Glutamatergic neuron (in vitro differentiated cells): Measurements from ENCODE around the gene INPP4B. TPM values are rescaled to one million over a fixed set of nuclear protein-coding genes. Genes with fewer than 3 reads are reported as not detected.

ENCODE experiments used
- DNase-seq: peaks from one replicate; pipeline ENCODE4 v3.0.0; 2022
- H3K27ac Mint-ChIP-seq: one replicate; pipeline ENCODE4 v1.8.0; 2020; ENCODE audit warnings: mild to moderate bottlenecking, mixed read lengths, inconsistent platforms; ENCODE audit not compliant: unreplicated experiment
- H3K27me3 Mint-ChIP-seq: one replicate; pipeline ENCODE4 v1.8.0; 2020; ENCODE audit warnings: mild to moderate bottlenecking, moderate library complexity, mixed read lengths, inconsistent platforms; ENCODE audit not compliant: unreplicated experiment
- H3K36me3 Mint-ChIP-seq: one replicate; pipeline ENCODE4 v1.8.0; 2020; ENCODE audit warnings: mild to moderate bottlenecking, mixed read lengths, inconsistent platforms; ENCODE audit not compliant: unreplicated experiment
- H3K4me1 Mint-ChIP-seq: one replicate; pipeline ENCODE4 v1.8.0; 2020; ENCODE audit warnings: mild to moderate bottlenecking, low read depth, mixed read lengths, inconsistent platforms; ENCODE audit not compliant: unreplicated experiment
- H3K4me3 Mint-ChIP-seq: one replicate; pipeline ENCODE4 v1.8.0; 2020; ENCODE audit warnings: mild to moderate bottlenecking, mixed read lengths, inconsistent platforms; ENCODE audit not compliant: unreplicated experiment
- H3K9me3 Mint-ChIP-seq: one replicate; pipeline ENCODE4 v1.8.0; 2020; ENCODE audit warnings: mild to moderate bottlenecking, moderate library complexity, mixed read lengths, inconsistent platforms; ENCODE audit not compliant: unreplicated experiment
- total RNA-seq: library from RNA; stranded (reverse); fragmentation: NEBNext Ultra II Directional; extraction: Animal tissue kit (Norgen Biotek cat#: 25700); gene quantifications from one replicate; pipeline ENCODE4 v1.2.1, GENCODE V29; 2021; ENCODE audit not compliant: unreplicated experiment
- TF ChIP-seq, protein P1 (sequence below): fragments of 200-600 bp; sonication (generic); IDR thresholded peaks from one replicate; pipeline ENCODE4 v1.5.0; 2021; ENCODE audit not compliant: partially characterized antibody, unreplicated experiment

INPP4B gene
- total RNA-seq, 1 donor from 2014 or later: 2.4 TPM

DNA sequence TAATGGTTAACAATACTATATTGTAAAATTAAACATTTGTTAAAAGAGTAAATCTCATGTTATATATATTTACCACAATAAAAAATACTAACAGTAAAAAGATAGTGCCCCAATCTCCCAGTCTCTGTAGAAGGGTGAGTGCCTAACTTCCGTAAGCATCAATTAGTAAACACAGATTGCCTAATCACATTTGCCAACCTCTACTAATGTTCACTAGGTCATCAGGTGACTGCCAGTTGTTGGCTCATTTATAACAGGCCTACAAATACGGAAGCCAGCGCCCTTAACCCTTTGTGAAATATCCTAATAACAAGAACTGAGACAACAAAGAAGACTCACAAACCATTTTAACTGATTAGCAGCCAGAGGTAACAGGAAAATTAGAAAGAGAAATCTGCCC is 345.1 kb downstream of the INPP4B start:
- no peaks in the 10 kb centered on the region for H3K27me3 Mint-ChIP-seq
- no peak overlapping the region for H3K27ac Mint-ChIP-seq
- no peaks in the 10 kb centered on the region for H3K9me3 Mint-ChIP-seq
- no peaks in the 10 kb centered on the region for H3K36me3 Mint-ChIP-seq
- TF ChIP-seq, protein P1, sequence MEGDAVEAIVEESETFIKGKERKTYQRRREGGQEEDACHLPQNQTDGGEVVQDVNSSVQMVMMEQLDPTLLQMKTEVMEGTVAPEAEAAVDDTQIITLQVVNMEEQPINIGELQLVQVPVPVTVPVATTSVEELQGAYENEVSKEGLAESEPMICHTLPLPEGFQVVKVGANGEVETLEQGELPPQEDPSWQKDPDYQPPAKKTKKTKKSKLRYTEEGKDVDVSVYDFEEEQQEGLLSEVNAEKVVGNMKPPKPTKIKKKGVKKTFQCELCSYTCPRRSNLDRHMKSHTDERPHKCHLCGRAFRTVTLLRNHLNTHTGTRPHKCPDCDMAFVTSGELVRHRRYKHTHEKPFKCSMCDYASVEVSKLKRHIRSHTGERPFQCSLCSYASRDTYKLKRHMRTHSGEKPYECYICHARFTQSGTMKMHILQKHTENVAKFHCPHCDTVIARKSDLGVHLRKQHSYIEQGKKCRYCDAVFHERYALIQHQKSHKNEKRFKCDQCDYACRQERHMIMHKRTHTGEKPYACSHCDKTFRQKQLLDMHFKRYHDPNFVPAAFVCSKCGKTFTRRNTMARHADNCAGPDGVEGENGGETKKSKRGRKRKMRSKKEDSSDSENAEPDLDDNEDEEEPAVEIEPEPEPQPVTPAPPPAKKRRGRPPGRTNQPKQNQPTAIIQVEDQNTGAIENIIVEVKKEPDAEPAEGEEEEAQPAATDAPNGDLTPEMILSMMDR: no peak
- H3K4me3 Mint-ChIP-seq: no peak overlapping the region
- no peak for DNase-seq
- H3K4me1 Mint-ChIP-seq: no peaks in the 10 kb centered on the region

DNA sequence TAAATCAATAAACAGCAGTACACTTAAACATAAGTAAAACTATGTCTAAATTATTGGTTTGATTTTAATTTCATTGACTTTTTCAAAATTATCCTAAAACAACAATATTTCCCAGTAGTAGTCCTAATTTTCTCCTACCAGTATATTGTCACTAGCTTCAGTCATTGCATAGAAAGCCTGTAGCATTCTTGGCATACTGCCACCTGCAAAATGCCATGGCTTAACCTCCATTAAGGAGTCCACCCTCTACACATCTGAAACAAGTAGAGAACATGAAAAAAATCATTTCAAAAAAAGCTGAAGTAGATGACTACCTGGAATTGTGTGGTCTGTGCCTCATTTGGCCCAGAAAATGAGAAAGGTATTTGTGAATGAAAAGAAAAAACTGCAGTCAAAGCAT is 348.5 kb downstream of the INPP4B start:
- H3K27ac Mint-ChIP-seq: no peak overlapping the region
- H3K4me3 Mint-ChIP-seq: no peak overlapping the region
- H3K36me3 Mint-ChIP-seq: no peaks in the 10 kb centered on the region
- TF ChIP-seq, protein P1: no peak
- no peak for DNase-seq
- H3K27me3 Mint-ChIP-seq: no peaks in the 10 kb centered on the region
- H3K4me1 Mint-ChIP-seq: no peaks in the 10 kb centered on the region
- H3K9me3 Mint-ChIP-seq: no peaks in the 10 kb centered on the region

DNA sequence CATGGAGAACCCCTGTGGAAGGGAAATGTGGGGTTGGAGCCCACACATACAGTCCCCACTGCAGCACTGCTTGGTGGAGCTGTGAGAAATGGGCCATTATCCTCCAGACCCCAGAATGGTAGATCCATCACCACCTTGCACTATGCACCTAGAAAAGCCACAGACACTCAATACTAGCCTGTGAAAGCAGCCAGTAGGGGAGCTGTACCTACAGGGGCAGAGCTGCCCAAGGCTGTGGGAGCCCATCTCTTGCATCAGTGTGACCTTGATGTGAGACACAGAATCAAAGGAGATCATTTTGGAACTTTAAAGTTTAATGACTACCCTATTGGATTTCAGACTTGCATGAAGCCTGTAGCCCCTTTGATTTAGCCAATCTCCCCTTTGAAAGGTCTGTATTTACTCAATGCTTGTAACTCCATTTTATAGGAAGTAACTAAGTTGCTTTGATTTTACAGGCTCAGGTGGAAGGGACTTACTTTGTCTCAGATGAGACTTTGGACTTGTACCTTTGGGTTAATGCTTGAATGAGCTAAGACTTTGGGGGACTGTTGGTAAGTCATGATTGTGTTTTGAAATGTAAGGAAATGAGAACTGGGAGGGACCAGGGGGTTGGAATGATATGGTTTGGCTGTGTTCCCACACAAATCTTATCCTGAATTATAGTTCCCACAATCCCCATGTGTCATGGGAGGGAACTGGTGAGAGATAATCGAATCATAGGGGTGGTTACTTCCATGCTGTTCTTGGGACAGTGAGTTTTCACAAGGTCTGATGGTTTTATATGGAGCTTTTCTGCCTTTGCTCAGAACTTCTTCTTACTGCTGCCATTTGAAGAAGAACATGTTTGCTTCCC is 352.6 kb downstream of the INPP4B start:
- Mint-ChIP-seq H3K27ac (no peak overlapping the region), H3K4me3 (no peak overlapping the region), H3K27me3 (no peaks in the 10 kb centered on the region), H3K4me1 (no peaks in the 10 kb centered on the region), H3K9me3 (no peaks in the 10 kb centered on the region), H3K36me3 (no peaks in the 10 kb centered on the region)
- TF ChIP-seq, protein P1: no peak
- DNase-seq: no peak

DNA sequence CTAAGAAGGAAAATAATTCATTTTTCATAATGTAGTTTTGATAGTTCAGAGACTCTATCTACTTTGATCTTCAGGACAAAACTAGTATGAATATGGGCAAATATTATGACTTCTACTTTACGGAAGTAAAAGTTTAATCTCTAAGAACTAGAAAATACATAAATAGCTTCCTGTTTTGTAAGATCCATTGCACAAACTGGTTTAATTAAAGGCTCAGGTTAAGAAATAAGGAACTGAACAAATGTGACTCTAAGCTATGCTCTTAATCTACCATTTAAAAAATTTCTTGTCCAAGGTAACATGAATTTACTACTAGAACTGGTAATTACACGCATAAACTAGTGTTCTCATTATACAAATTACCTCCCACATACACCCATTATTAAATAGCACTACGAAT is 360.6 kb downstream of the INPP4B start:
- no peaks in the 10 kb centered on the region for H3K4me1 Mint-ChIP-seq
- H3K36me3 Mint-ChIP-seq: no peaks in the 10 kb centered on the region
- no peak for DNase-seq

DNA sequence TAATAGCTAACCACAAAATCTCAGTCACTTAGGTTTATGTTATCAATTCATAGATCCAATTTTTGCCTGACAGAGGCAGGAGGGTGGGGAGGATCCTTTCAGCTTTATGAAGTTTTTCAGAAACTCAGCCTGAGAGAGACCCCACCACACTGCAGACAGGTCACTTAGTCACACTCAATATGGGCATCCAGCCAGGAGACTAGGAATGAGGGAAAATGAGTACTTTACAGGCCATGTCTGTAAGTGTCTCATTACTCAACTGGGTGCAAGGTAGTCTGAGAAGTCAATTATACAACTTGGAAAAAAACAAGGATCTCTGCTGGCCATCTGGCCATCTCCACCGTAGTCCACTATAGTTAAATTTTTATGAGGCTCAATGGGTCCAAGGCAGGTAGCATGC is 365.9 kb downstream of the INPP4B start:
- no peaks in the 10 kb centered on the region for H3K4me1 Mint-ChIP-seq
- H3K27ac Mint-ChIP-seq: no peak overlapping the region
- H3K4me3 Mint-ChIP-seq: no peak overlapping the region
- no peaks in the 10 kb centered on the region for H3K27me3 Mint-ChIP-seq
- H3K36me3 Mint-ChIP-seq: no peaks in the 10 kb centered on the region
- TF ChIP-seq, protein P1: no peak
- H3K9me3 Mint-ChIP-seq: no peaks in the 10 kb centered on the region
- no peak for DNase-seq

More for the DNA sequence above, 360.6 kb downstream of the INPP4B start:
- Mint-ChIP-seq H3K27me3 (no peaks in the 10 kb centered on the region), H3K9me3 (peaks cover 3% of the 10 kb centered on the region), H3K4me3 (no peak overlapping the region), H3K27ac (no peak overlapping the region)
- TF ChIP-seq, protein P1: no peak
